Glutamatergic neuron (in vitro differentiated cells): ENCODE measurements around the gene SYCP3. TPM values are rescaled to one million over a fixed set of nuclear protein-coding genes. Genes with fewer than 3 reads are reported as not detected.

Source experiments
- DNase-seq: peaks from one replicate; pipeline ENCODE4 v3.0.0; 2022
- H3K27ac Mint-ChIP-seq: one replicate; pipeline ENCODE4 v1.8.0; 2020; ENCODE audit warnings: mild to moderate bottlenecking, mixed read lengths, inconsistent platforms; ENCODE audit not compliant: unreplicated experiment
- H3K27me3 Mint-ChIP-seq: one replicate; pipeline ENCODE4 v1.8.0; 2020; ENCODE audit warnings: mild to moderate bottlenecking, moderate library complexity, mixed read lengths, inconsistent platforms; ENCODE audit not compliant: unreplicated experiment
- H3K36me3 Mint-ChIP-seq: one replicate; pipeline ENCODE4 v1.8.0; 2020; ENCODE audit warnings: mild to moderate bottlenecking, mixed read lengths, inconsistent platforms; ENCODE audit not compliant: unreplicated experiment
- H3K4me1 Mint-ChIP-seq: one replicate; pipeline ENCODE4 v1.8.0; 2020; ENCODE audit warnings: mild to moderate bottlenecking, low read depth, mixed read lengths, inconsistent platforms; ENCODE audit not compliant: unreplicated experiment
- H3K4me3 Mint-ChIP-seq: one replicate; pipeline ENCODE4 v1.8.0; 2020; ENCODE audit warnings: mild to moderate bottlenecking, mixed read lengths, inconsistent platforms; ENCODE audit not compliant: unreplicated experiment
- H3K9me3 Mint-ChIP-seq: one replicate; pipeline ENCODE4 v1.8.0; 2020; ENCODE audit warnings: mild to moderate bottlenecking, moderate library complexity, mixed read lengths, inconsistent platforms; ENCODE audit not compliant: unreplicated experiment
- total RNA-seq: library from RNA; stranded (reverse); fragmentation: NEBNext Ultra II Directional; extraction: Animal tissue kit (Norgen Biotek cat#: 25700); gene quantifications from one replicate; pipeline ENCODE4 v1.2.1, GENCODE V29; 2021; ENCODE audit not compliant: unreplicated experiment
- TF ChIP-seq, protein P1 (sequence below): fragments of 200-600 bp; sonication (generic); IDR thresholded peaks from one replicate; pipeline ENCODE4 v1.5.0; 2021; ENCODE audit not compliant: partially characterized antibody, unreplicated experiment

Gene SYCP3
- total RNA-seq, 1 donor from 2014 or later, result not detected

DNA sequence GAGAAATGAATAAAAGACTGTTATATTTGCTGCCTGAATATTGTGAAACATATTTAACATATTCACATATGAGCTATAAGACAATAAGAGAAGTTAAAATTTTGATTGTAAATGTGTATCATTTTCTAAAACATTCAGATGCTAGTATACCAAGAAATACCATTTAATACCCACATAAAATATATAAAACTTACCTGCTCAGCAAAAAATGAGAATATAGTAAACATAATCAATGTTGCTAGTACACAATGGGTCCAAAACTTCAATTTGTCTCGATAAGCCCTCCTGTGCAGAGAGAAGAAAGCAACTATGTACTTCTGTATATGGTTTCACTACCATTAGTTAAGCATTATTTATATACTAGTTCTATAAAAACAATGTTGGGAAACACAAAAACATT lies 9.6 kb upstream of the SYCP3 start:
- H3K9me3 Mint-ChIP-seq, result no peaks in the 10 kb centered on the region
- no peaks in the 10 kb centered on the region for H3K4me1 Mint-ChIP-seq
- no peak overlapping the region for H3K4me3 Mint-ChIP-seq
- H3K36me3 Mint-ChIP-seq, result no peaks in the 10 kb centered on the region
- H3K27me3 Mint-ChIP-seq, result no peaks in the 10 kb centered on the region
- H3K27ac Mint-ChIP-seq, result no peak overlapping the region
- DNase-seq, result no peak
- TF ChIP-seq, protein P1, sequence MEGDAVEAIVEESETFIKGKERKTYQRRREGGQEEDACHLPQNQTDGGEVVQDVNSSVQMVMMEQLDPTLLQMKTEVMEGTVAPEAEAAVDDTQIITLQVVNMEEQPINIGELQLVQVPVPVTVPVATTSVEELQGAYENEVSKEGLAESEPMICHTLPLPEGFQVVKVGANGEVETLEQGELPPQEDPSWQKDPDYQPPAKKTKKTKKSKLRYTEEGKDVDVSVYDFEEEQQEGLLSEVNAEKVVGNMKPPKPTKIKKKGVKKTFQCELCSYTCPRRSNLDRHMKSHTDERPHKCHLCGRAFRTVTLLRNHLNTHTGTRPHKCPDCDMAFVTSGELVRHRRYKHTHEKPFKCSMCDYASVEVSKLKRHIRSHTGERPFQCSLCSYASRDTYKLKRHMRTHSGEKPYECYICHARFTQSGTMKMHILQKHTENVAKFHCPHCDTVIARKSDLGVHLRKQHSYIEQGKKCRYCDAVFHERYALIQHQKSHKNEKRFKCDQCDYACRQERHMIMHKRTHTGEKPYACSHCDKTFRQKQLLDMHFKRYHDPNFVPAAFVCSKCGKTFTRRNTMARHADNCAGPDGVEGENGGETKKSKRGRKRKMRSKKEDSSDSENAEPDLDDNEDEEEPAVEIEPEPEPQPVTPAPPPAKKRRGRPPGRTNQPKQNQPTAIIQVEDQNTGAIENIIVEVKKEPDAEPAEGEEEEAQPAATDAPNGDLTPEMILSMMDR, result no peak

DNA sequence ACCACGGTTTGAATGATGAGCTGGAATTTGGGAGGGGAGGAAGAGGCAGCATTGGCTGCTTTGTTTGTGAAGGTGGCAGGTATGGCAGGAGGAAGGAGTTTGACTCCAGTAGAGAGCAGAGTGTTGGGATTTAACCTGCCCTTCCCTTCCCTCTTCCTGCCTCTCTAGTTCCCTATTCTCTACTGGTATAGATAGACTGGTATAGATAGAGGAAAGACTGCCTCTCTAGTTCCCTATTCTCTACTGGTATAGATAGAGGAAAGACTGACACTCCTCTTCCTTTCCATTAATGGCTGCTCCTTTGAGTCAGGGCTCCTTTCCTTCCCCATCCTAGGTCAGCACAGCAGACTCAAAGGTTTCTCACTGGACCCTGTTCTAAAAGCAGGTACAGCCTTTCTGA lies 8.4 kb upstream of the SYCP3 start:
- Mint-ChIP-seq H3K27me3 (no peaks in the 10 kb centered on the region), H3K4me3 (no peak overlapping the region), H3K9me3 (no peaks in the 10 kb centered on the region), H3K27ac (no peak overlapping the region), H3K36me3 (no peaks in the 10 kb centered on the region), H3K4me1 (no peaks in the 10 kb centered on the region)
- DNase-seq, result no peak
- TF ChIP-seq, protein P1, result no peak

DNA sequence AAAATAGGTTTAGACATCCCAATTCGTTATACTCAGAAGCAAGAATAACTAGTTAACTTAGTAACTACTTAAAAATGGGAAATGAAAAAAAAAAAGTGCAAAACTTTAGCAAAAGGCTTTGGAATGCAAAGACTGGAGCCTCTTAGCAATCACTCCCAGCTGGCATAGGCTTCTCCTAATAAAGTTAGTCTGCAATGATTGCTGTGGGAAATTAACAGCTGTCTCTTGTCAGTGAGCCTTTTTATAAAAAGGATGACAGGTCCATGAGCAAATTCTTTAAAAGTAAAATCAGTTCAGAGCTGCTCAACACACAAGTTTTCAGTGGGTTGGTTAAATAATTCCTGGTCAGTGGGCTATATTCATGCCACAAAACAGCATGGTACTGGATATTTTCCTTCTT lies 7.4 kb upstream of the SYCP3 start:
- TF ChIP-seq, protein P1, result no peak
- Mint-ChIP-seq H3K27me3 (no peaks in the 10 kb centered on the region), H3K36me3 (no peaks in the 10 kb centered on the region), H3K9me3 (no peaks in the 10 kb centered on the region), H3K4me1 (no peaks in the 10 kb centered on the region), H3K27ac (no peak overlapping the region), H3K4me3 (no peak overlapping the region)
- DNase-seq, result no peak

DNA sequence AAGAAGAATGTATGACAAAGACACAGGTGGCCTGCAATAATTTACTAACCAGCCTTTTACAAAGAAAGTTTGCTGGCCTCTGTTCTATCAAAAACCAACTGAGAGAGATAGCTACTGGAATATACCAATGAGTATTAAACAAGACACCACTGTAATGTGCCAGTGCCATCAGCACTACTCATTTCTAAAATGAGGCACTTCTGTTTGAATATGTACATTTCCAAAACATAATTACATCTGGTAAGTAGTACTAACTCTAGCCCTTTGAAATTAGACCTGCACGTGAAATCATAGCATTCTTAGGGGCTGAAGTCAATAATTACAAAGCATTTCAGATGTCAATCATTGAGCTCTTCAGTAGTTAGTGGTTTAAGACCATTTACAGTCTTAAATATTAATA lies 6.9 kb upstream of the SYCP3 start:
- Mint-ChIP-seq H3K36me3 (no peaks in the 10 kb centered on the region), H3K9me3 (no peaks in the 10 kb centered on the region), H3K4me1 (no peaks in the 10 kb centered on the region), H3K4me3 (no peak overlapping the region), H3K27ac (no peak overlapping the region), H3K27me3 (no peaks in the 10 kb centered on the region)
- no peak for DNase-seq
- TF ChIP-seq, protein P1, result no peak

DNA sequence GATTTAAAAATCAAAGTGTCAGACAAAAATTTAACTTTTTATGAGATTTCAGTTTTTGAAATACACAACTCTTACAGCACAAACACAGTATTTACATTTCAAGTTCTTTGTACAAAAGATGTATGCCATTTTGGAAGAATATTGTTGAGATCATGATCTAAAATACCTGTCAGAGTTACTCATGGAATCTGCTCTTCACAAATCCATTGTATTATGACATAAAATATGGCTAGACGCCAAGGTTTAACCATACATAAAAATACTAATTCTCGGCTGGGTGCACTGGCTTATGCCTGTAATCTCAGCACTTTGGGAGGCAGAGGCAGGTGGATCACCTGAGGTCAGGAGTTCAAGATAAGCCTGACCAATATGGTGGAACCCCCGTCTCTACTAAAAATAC lies 6.2 kb upstream of the SYCP3 start:
- no peaks in the 10 kb centered on the region for H3K9me3 Mint-ChIP-seq
- no peak for DNase-seq
- no peak overlapping the region for H3K4me3 Mint-ChIP-seq
- no peak overlapping the region for H3K27ac Mint-ChIP-seq
- TF ChIP-seq, protein P1, result no peak
- no peaks in the 10 kb centered on the region for H3K36me3 Mint-ChIP-seq
- H3K27me3 Mint-ChIP-seq, result no peaks in the 10 kb centered on the region
- H3K4me1 Mint-ChIP-seq, result no peaks in the 10 kb centered on the region
